ENCODE results near the gene LYL1. TPM values are rescaled to one million over a fixed set of nuclear protein-coding genes. Genes with fewer than 3 reads are reported as not detected.

The LYL1 gene
- total RNA-seq, 1 experiment from 2014 or later, result 0.59 TPM

DNA sequence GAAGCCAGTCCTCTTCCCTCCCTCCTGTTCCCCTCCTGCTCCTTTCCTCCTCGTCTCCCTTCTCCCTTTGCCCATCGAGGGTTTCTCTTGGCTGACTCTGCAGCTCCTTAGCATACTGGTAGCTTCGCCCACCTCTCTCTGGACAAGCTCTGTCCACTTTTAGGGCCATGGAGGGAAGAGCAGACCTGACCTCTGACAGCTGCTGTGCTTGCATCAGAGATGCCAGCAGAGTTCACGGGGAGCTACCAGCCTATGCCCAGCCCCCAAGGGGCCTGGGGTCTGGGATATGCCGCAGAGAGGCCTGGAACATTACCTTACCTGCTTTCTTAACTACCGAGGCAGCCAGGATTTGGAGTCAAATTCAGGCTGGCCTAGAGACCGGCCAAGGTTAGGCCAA is 19.7 kb downstream of the LYL1 start:
- H3K27ac Mint-ChIP-seq (ENCODE audit: unreplicated experiment), result no peak overlapping the region
- TF ChIP-seq, protein P1, sequence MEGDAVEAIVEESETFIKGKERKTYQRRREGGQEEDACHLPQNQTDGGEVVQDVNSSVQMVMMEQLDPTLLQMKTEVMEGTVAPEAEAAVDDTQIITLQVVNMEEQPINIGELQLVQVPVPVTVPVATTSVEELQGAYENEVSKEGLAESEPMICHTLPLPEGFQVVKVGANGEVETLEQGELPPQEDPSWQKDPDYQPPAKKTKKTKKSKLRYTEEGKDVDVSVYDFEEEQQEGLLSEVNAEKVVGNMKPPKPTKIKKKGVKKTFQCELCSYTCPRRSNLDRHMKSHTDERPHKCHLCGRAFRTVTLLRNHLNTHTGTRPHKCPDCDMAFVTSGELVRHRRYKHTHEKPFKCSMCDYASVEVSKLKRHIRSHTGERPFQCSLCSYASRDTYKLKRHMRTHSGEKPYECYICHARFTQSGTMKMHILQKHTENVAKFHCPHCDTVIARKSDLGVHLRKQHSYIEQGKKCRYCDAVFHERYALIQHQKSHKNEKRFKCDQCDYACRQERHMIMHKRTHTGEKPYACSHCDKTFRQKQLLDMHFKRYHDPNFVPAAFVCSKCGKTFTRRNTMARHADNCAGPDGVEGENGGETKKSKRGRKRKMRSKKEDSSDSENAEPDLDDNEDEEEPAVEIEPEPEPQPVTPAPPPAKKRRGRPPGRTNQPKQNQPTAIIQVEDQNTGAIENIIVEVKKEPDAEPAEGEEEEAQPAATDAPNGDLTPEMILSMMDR (IDR thresholded peaks at IDR 0.05; ENCODE audit: insufficient read depth in 1 of 2, low read depth in 1 of 2, low read length in 1 of 2, severe bottlenecking in 1 of 2, unreplicated experiment in 1 of 2), result no peak
- H3K9me3 Mint-ChIP-seq (ENCODE audit: unreplicated experiment), result no peaks in the 10 kb centered on the region
- peaks cover 3% of the 10 kb centered on the region for H3K27me3 Mint-ChIP-seq (ENCODE audit: insufficient read depth, unreplicated experiment)
- Histone ChIP-seq H3K4me1 (no peaks in the 10 kb centered on the region), H3K4me3 (ENCODE audit: low read depth, low read length) (no peak overlapping the region), H3K36me3 (ENCODE audit: control insufficient read depth, insufficient read depth, low read length) (no peaks in the 10 kb centered on the region), H3K27me3 (replicated peaks; ENCODE audit: control insufficient read depth, insufficient read depth, low read length) (no peaks in the 10 kb centered on the region; the same call in 1 of the 2 replicates), H3K9me3 (no peaks in the 10 kb centered on the region)
- no peaks in the 10 kb centered on the region for H3K36me3 Mint-ChIP-seq (ENCODE audit: insufficient read depth, unreplicated experiment)
- H3K4me1 Mint-ChIP-seq (ENCODE audit: low read depth, unreplicated experiment), result no peaks in the 10 kb centered on the region
- ChIA-PET POLR2A (no interaction called here), CTCF (interaction anchor here (0.7 to 1.8 kb wide), 2 partner anchors 105 to 225 kb away, joined by 3 to 7 read pairs; no protein-coding TSS in a partner anchor)
- H3K4me3 Mint-ChIP-seq (ENCODE audit: unreplicated experiment), result no peak overlapping the region
- intact Hi-C loops (cut with micrococcal nuclease; ENCODE audit: unreplicated experiment), result no loop called here
- BruUV-seq (replicated peaks), result no TSS peak
- DNase-seq, result no peak

DNA sequence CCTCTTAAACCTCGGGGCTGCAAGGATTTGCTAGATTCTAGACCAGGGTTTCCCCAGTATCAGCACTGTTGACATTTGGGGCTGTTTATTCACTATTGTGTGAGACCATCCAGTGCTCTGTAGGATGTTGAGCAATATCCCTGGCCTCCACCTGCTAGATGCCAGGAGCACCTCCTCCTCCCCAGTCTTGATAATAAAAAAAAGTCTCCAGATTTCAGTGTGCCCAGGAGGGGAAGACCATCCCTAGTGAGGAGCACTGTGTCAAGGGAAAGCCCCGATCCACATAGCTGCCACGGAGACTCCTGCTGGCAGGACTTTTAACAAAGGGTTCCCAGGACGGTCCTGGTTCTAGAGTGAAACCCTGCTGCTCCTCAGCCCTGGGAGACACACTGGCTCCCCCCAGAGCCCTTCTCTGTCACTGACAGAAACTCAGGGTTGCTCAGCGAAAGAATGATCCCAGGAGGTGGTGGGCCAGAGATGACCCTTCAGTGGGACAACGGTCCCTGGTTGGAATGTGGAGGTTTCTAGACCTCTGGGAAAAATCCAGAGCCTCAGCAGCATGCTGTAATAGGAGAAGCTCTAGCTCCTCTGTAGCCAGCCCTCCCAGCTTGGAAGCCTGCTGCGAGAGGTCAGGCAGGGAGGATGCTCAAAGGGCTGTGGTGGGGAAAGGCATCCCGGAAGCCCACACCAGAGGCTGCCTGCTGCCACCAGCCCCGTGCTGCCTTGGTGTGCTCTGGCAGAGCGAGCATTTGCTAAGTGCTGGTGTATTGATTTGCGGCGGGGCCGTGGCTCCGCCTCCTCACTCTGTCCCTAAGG is 20.3 kb downstream of the LYL1 start:
- no peaks in the 10 kb centered on the region for H3K36me3 Mint-ChIP-seq (ENCODE audit: insufficient read depth, unreplicated experiment)
- H3K27me3 ChIP-seq (replicated peaks; ENCODE audit: control insufficient read depth, insufficient read depth, low read length), result no peaks in the 10 kb centered on the region; the same call in 1 of the 2 replicates
- ChIA-PET POLR2A (no interaction called here), CTCF (interaction anchor here (0.7 to 1.8 kb wide), 5 partner anchors 14 to 224 kb away, joined by 3 to 7 read pairs (median 3); no protein-coding TSS in a partner anchor)
- BruUV-seq (replicated peaks), result no TSS peak
- H3K4me1 ChIP-seq, result no peaks in the 10 kb centered on the region
- H3K9me3 Mint-ChIP-seq (ENCODE audit: unreplicated experiment), result no peaks in the 10 kb centered on the region
- H3K27me3 Mint-ChIP-seq (ENCODE audit: insufficient read depth, unreplicated experiment), result peaks cover 5% of the 10 kb centered on the region
- no peak overlapping the region for H3K27ac Mint-ChIP-seq (ENCODE audit: unreplicated experiment)
- H3K4me3 Mint-ChIP-seq (ENCODE audit: unreplicated experiment), result no peak overlapping the region
- TF ChIP-seq, protein P1 (IDR thresholded peaks at IDR 0.05; ENCODE audit: insufficient read depth in 1 of 2, low read depth in 1 of 2, low read length in 1 of 2, severe bottlenecking in 1 of 2, unreplicated experiment in 1 of 2), result peak; percentile 29 to 43
- no peaks in the 10 kb centered on the region for H3K4me1 Mint-ChIP-seq (ENCODE audit: low read depth, unreplicated experiment)
- peak; percentile 53 to 59 for DNase-seq
- intact Hi-C loops (cut with micrococcal nuclease; ENCODE audit: unreplicated experiment), result no loop called here
- H3K36me3 ChIP-seq (ENCODE audit: control insufficient read depth, insufficient read depth, low read length), result no peaks in the 10 kb centered on the region
- no peaks in the 10 kb centered on the region for H3K9me3 ChIP-seq
- no peak overlapping the region for H3K4me3 ChIP-seq (ENCODE audit: low read depth, low read length)

DNA sequence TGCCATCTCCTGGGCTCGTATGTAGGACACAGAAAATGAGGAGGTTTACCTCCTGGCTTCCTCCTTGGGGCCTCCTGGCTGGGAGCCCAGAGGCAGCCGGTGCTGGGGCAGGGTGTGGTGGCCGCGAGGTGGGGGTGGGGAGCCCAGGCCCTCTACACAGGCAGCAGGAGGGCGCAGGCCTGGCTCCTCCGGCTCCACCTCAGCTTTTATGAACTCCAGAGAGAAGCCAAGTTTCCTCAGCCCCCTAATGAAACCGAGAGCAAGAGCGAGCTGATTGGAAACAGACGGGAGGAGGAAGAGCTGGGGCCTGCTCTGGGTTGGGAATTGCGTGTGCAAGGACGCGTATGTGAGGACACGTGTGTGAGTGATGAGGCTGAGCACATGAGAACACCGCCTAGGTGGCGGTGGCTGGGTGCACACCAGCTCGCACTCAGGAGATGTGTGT is 23.1 kb downstream of the LYL1 start:
- intact Hi-C loops (cut with micrococcal nuclease; ENCODE audit: unreplicated experiment), result no loop called here
- no peaks in the 10 kb centered on the region for H3K9me3 ChIP-seq
- no peaks in the 10 kb centered on the region for H3K36me3 ChIP-seq (ENCODE audit: control insufficient read depth, insufficient read depth, low read length)
- H3K27me3 Mint-ChIP-seq (ENCODE audit: insufficient read depth, unreplicated experiment), result peaks cover 5% of the 10 kb centered on the region
- no peaks in the 10 kb centered on the region for H3K4me1 Mint-ChIP-seq (ENCODE audit: low read depth, unreplicated experiment)
- H3K4me1 ChIP-seq, result no peaks in the 10 kb centered on the region
- H3K4me3 Mint-ChIP-seq (ENCODE audit: unreplicated experiment), result no peak overlapping the region
- CTCF ChIA-PET, result interaction anchor here (0.5 to 1.1 kb wide), 2 partner anchors 114 to 133 kb away, joined by 3 read pairs; no protein-coding TSS in a partner anchor
- no peak overlapping the region for H3K27ac Mint-ChIP-seq (ENCODE audit: unreplicated experiment)
- no TSS peak for BruUV-seq (replicated peaks)
- TF ChIP-seq, protein P1 (IDR thresholded peaks at IDR 0.05; ENCODE audit: insufficient read depth in 1 of 2, low read depth in 1 of 2, low read length in 1 of 2, severe bottlenecking in 1 of 2, unreplicated experiment in 1 of 2), result no peak
- no peak overlapping the region for H3K4me3 ChIP-seq (ENCODE audit: low read depth, low read length)
- no peak for DNase-seq
- H3K9me3 Mint-ChIP-seq (ENCODE audit: unreplicated experiment), result no peaks in the 10 kb centered on the region
- H3K27me3 ChIP-seq (replicated peaks; ENCODE audit: control insufficient read depth, insufficient read depth, low read length), result no peaks in the 10 kb centered on the region; the same call in 1 of the 2 replicates
- H3K36me3 Mint-ChIP-seq (ENCODE audit: insufficient read depth, unreplicated experiment), result no peaks in the 10 kb centered on the region
- POLR2A ChIA-PET, result no interaction called here

Data from Caco-2 (cell line).